NCI-H128 (cell line): Measurements from ENCODE around the gene MAGI2.
A peak's percentile ranks its signal among the peaks of the same experiment; 100 is the strongest.
"Not testable (repeated sequence)": the region's sequence is repeated elsewhere in the genome, so short reads cannot be mapped to it uniquely, and the experiment has no call there.

Experiments used
- DNase-seq: peaks from one replicate; lab custom pipeline; 2025; ENCODE audit not compliant: unreplicated experiment; lab: John Stamatoyannopoulos, UW

The MAGI2 gene

DNA sequence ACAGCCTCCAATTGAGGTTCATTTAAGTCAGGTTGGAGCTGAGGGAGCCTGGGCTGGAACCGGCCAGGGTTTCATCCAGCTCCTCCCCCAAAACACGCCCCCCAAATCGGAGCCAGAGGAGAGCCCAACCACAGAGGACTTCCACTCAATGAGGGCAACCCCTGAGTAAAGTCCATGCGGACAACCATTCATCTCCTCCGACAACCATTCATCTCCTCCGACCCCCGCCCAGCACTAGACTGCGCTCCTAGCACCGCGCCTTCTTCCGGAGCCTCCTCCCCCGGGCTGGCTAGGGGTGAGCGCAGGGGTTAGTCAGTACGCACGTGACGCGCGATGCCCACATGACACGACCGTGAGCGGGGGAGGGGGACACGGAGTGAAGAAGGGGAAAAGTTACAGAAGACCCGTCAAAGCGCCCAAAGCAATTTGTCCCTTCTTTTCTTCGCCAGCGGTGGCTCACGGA, 1.4 kb downstream of the MAGI2 start:
- DNase-seq, result peak; percentile 35

DNA sequence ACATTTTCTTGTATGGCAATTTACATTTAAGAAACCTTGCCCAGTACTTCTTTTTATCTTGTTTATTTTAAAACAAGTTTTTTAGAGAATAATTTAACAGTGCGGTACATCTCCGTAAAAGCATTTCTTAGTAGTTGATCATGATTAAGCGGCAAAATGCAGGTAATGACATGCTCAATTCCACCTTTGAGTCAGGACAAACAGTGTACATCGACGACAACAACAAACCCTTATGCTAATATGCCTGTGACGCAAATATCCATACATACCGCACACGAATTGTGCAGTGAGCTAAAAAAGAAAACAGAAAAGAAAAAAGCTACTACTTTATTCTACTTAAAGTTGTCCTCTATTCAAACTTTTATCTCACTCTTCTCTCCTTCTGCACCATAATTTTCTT, 1.9 kb downstream of the MAGI2 start:
- DNase-seq, result no peak

- DNase-seq, result not testable (repeated sequence)
Measured at GRCh38 chr7:79442766-79443165, 10.7 kb downstream of the MAGI2 start.

DNA sequence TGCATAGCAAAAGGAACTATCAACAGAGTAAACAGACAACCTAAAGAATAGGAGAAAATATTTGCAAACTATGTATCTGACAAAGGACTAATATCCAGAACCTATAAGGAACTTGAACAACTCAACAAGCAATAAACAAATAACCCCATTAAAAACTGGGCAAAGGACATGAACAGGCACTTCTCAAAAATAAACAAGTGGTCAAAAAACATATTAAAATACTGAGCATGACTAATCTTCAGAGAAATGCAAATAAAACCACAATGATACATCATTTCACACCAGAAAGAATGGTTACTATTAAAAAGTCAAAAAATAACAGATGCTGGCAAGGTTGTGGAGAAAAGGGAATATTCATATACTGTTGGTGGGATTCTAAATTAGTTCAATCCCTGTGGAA, 17.1 kb downstream of the MAGI2 start:
- DNase-seq, result no peak

GRCh38 chr7:79434867-79435266, 18.6 kb downstream of the MAGI2 start:
- no peak for DNase-seq

- no peak for DNase-seq
Measured at GRCh38 chr7:79434098-79434497, 19.4 kb downstream of the MAGI2 start.

GRCh38 chr7:79430391-79430790, 23.1 kb downstream of the MAGI2 start:
- no peak for DNase-seq

DNA sequence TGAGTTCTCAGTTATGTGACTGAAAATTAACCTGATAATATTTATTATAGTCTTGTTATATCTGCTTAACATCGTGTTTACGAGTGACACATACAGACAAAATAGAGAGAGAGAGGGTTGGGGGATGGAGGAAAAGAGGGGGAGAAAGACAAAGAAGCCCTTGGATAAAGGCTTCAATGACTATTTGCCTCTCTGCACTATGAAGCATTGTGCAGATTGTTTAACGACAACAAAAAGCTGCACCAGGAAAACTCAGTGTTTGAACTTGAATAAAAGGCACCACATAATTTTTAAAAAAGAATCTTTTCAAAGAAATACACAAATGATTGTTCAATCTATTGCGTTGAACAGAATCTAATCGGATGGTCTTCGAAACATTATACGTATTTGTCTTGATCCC, 27.8 kb downstream of the MAGI2 start:
- no peak for DNase-seq

GRCh38 chr7:79421751-79422150, 31.7 kb downstream of the MAGI2 start:
- DNase-seq, result no peak

- DNase-seq, result no peak
Measured at GRCh38 chr7:79420464-79420863, 33.0 kb downstream of the MAGI2 start.

- no peak for DNase-seq
Measured at GRCh38 chr7:79414910-79415309, 38.6 kb downstream of the MAGI2 start.

DNA sequence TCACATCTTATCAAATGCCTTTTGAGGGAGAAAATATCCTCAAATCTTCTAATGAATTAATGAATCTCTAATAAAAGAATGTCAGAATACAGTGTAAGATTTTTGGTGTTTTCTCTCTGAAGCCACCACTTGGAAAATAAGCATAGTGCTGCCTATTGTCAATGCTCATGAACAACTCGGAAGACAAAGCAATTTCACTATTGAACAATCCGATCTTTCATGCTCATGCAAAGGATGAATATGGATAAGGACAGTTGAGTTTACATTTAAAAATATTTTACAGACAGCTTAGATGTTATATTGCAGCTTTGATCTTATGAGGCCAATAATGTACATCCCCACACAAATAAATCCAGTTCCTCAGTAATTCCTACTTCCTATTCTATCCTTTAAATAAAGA, 40.6 kb downstream of the MAGI2 start:
- no peak for DNase-seq

- no peak for DNase-seq
Measured at GRCh38 chr7:79412438-79412837, 41.0 kb downstream of the MAGI2 start.

DNA sequence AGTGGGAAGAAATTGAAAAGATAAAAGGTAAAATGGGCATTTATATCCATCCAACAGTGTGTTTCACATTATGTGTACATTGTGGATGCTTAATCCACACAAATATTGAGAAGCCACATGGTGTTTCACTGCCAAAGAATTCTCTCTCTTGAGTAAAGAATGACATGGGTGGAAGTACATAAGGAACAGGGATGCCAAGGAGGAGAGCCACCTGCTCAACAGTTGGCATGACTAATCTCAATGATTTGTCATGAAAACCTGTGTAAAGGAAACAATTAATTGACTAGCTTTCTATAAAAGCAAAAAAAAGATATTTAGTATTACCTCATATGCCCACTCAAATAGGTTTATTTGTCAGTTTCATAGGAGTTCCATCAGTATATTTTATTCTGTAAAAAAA, 43.1 kb downstream of the MAGI2 start:
- DNase-seq, result no peak

DNA sequence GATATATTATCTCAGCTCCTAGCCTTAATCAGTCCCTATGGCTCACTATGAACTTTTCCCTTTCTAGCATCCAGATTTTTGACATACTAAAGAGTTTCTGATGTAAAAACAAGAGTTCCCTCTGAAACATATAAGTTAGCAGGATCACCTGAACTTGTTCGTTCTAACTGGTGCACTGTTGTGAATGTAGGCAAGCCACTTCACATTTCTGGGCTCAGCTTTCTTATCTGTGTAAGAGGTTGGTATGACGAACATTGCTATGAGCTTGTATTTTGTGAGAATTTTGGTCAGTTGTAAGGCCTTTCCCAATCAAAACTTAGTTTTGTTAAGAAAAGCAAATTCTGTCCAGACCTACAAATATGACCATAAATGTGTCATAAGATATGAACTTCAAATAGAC, 46.1 kb downstream of the MAGI2 start:
- DNase-seq, result no peak

DNA sequence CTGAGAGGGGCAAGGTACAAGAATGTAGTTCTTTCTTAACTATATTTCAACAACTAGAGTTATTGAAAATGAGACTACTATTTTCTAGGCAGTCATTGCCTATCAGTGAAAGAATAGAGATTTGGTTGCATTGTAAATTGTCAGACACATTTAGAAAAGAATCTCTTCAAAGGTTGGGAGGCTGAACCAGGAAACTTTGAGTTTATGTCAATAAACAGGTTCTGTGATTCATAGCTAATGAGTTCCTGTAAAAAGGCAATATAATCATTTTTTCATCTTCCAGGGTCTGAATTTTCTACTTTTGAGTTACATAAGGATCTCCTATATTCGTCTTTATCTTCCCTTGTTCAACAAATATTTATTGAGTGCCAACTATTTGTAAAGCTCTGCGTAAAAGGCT, 47.1 kb downstream of the MAGI2 start:
- DNase-seq, result no peak

GRCh38 chr7:79405368-79405767, 48.1 kb downstream of the MAGI2 start:
- DNase-seq, result no peak

GRCh38 chr7:79403879-79404278, 49.6 kb downstream of the MAGI2 start:
- DNase-seq, result no peak

DNA sequence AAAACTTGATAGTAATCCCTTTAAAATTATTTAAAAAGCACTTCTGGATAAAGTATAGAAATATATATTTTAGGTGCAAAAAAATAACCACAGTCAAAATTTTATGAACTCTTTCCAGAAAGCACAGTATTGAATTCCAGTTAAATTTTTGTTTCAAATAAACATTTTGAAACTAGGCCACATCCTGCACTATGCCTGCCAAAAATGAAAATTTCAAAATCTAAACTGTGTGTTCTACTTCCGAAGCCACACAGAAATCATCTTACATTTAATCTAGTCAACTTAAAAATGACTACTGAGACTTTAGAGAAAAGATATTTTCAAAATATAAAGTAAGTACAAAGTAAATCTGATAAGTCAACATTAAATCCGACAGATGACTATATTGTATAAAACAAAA, 50.0 kb downstream of the MAGI2 start:
- no peak for DNase-seq

GRCh38 chr7:79401254-79401653, 52.2 kb downstream of the MAGI2 start:
- no peak for DNase-seq

- DNase-seq, result no peak
Measured at GRCh38 chr7:79400222-79400621, 53.2 kb downstream of the MAGI2 start.

DNA sequence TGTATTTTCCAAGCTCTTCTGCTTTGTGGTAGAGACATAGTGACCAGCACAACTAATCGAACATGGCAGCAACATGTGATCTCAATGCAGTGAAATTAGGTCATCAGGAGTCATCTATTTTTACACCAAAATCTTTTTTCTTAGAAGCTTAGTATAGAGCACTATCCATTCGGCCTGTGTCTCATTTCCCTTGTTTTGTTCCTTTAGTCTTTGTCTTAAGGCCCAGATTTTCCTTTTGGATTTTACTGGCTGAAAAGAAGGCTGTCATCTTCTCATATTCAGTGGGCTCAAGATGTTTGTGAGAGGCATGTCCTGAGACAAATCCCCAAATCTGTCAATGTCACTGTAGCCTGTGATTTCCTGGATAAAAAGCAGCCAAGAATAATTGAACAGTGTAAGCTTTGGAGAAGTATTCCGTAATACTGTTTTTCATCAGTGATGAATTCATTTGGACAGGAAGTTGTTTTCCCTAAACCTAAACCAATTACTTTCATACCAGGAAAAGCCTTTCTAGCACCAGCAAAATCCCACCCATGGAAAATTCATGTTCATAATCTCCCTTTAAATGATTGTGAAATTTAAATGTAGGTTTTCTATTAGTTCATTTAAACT, 55.2 kb downstream of the MAGI2 start:
- no peak for DNase-seq

DNA sequence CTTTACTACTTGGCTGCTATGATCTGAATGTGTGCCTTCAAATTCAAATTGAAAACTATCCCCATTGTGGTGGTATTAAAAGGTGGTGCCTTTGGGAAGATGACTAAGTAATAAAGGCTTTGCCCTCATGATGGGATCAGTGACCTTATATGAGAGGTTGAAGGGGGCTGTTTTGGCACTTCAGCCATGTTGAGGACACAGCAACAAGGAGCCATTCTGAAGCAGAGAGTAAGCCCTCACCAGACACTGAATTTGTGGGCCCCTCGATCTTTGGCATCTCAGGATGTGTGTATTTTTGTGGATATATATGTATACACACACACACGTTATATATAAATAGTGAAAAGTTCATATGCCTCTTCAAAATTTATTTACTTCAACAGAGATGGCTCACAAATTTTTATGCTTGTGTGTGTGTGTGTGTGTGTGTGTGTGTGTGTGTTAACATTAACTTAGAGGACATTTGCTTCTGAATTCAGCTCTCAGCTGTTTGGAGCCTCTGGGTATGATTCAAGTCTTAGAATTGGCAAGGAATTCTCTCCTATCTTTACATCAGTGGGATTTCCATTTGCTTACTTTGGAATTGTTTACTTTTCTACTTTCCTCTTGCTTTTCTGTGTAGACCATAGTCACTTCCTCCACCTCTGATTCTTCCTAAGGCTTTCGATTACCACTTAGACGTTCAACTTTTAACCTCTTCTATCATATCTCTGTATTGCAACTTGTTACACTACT, 66.6 kb downstream of the MAGI2 start:
- no peak for DNase-seq
